ENCODE results near the gene PRKN. TPM values are rescaled to one million over a fixed set of nuclear protein-coding genes. Genes with fewer than 3 reads are reported as not detected.

Gene PRKN
- total and polyA plus RNA-seq, 9 of the 15 experiments (the other 6 are each of a cell fraction or from before 2014, with no cell fraction given) = 0.03 to 0.96 (median 0.15) TPM; not detected in 2

DNA sequence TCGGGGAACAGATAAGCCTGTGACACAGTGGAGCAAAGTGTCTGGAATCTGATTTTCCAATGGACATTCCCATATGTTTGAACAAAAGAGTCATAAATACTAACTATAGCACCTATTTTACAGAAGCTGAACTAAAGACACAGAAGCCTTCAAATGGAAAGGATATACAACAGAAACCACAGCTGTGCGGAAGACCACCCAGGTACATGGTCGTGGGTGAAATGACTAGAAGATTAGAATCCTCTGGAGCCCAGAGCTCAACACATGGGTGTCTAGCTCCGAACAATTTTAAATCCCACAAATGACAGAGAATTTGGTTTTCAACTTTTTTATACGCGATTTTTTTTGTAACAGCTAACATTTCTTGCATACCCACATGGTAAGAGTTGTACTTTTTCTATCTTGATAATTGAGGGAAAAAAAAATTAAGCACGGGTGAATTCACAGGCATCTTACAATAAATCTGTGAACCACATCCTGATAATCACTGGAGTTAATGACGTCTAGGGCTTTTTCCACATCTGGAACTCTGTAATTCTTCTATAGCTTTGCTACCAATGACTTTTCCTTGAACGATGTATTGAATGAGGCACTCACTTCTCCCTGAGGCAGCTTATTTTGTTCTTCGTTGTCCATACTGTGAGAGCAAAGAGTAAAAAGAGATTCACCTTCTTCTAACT lies 1182.6 kb downstream of the PRKN start (continued):
- TF ChIP-seq IFI16 (CRISPR knock-in tag; IDR thresholded peaks at IDR 0.05) (no peak), GATAD2B (IDR thresholded peaks at IDR 0.05; ENCODE audit: borderline replicate concordance) (no peak), KLF13 (tag; IDR thresholded peaks at IDR 0.05; ENCODE audit: borderline replicate concordance, low read depth) (no peak)

DNA sequence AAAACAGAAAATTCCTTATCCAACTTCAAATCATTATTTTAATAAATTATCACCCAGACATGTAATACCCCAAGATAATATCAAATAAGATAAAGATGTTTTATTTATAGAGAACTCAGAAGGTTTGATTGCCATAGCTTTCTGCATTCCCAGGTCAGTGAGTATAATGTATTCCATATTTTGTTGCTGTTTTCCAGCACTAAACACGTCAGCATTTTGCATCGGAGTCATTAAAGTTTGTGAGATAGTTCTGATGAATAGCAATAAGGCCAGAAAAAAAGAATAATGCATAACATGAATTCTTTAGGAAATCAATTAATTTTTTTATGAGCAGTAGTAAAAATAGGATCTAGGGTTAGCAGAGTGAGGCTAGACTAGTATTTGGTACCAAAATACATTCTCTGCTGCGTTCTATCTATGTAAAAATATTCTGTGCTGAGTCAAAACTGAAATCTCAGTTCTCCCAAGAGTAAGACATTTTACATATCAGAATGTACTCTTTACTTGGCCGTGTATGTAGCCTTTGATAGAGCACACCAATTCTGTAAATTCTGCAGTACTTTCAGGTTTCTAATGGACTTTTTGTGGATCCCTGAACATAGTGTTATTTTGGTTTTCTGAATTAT lies 1183.8 kb downstream of the PRKN start:
- POLR2A ChIA-PET = no interaction called here
- FAIRE-seq (no peak), DNase-seq (ENCODE audit: extremely low read depth in 1 of 4, low spot score in 3 of 4) (no peak), ATAC-seq (no peak)
- Histone ChIP-seq H4K20me1 (replicated peaks; ENCODE audit: control insufficient read depth, insufficient read depth, low read length) (no peaks in the 10 kb centered on the region), H3K79me2 (ENCODE audit: control insufficient read depth, insufficient read depth, low read length) (no peaks in the 10 kb centered on the region), H3K4me1 (replicated peaks in 1 of 2; ENCODE audit: control insufficient read depth in 2 of 2, insufficient read depth in 2 of 2, low read length in 2 of 2) (no peaks in the 10 kb centered on the region), H3K9ac (ENCODE audit: insufficient read depth in 1 of 2, low read depth in 2 of 2, low read length in 2 of 2) (no peak overlapping the region), H3K36me3 (ENCODE audit: control insufficient read depth, insufficient read depth, low read length) (no peaks in the 10 kb centered on the region), H3K4me3 (no peak overlapping the region), H3K4me2 (ENCODE audit: insufficient read depth, low read length) (no peak overlapping the region), H3K27ac (ENCODE audit: extremely low read depth, low read depth, low read length) (no peak overlapping the region), H3K9me3 (replicated peaks; ENCODE audit: control insufficient read depth, insufficient read depth, low read depth, low read length) (no peaks in the 10 kb centered on the region), H3K9me1 (ENCODE audit: control insufficient read depth, insufficient read depth, low read length) (no peaks in the 10 kb centered on the region), H2AFZ (ENCODE audit: low read depth, low read length) (no peak overlapping the region), H3K27me3 (ENCODE audit: control insufficient read depth in 2 of 2, insufficient read depth in 2 of 2, low read length in 2 of 2) (no peaks in the 10 kb centered on the region)
- TF ChIP-seq ZNF12 (CRISPR knock-in tag; IDR thresholded peaks at IDR 0.05) = no peak
- no peak for TF ChIP-seq PRPF4 (IDR thresholded peaks at IDR 0.05; ENCODE audit: insufficient read depth, low read depth, low read length, poor library complexity, severe bottlenecking)
- TF ChIP-seq, protein P1, sequence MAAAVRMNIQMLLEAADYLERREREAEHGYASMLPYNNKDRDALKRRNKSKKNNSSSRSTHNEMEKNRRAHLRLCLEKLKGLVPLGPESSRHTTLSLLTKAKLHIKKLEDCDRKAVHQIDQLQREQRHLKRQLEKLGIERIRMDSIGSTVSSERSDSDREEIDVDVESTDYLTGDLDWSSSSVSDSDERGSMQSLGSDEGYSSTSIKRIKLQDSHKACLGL (CRISPR knock-in tag; IDR thresholded peaks at IDR 0.05; ENCODE audit: borderline replicate concordance, poor library complexity, severe bottlenecking) = no peak
- TF ChIP-seq ZNF780A (CRISPR knock-in tag; IDR thresholded peaks at IDR 0.05) = no peak
- no peak for TF ChIP-seq CAMTA2 (CRISPR knock-in tag; conservative IDR thresholded peaks at IDR 0.05)
- TF ChIP-seq NCOA2 (IDR thresholded peaks at IDR 0.05; ENCODE audit: partially characterized antibody in 2 of 2) = no peak
- TF ChIP-seq RBM22 (IDR thresholded peaks at IDR 0.05; ENCODE audit: low read depth, low read length, poor library complexity, severe bottlenecking) = no peak
- no peak for TF ChIP-seq RBM25 (IDR thresholded peaks at IDR 0.05; ENCODE audit: low read depth, low read length, severe bottlenecking)
- no peak for TF ChIP-seq MAFG (tag; conservative IDR thresholded peaks at IDR 0.05)
- no peak for TF ChIP-seq ZNF263 (CRISPR knock-in tag; IDR thresholded peaks at IDR 0.05; ENCODE audit: borderline replicate concordance)
- TF ChIP-seq ZNF316 (IDR thresholded peaks at IDR 0.05) = no peak
- no peak for TF ChIP-seq ETV5 (CRISPR knock-in tag; IDR thresholded peaks at IDR 0.05; ENCODE audit: low read depth)
- TF ChIP-seq ZNF644 (tag; IDR thresholded peaks at IDR 0.05; ENCODE audit: low read depth) = no peak
- TF ChIP-seq ZNF408 (CRISPR knock-in tag; IDR thresholded peaks at IDR 0.05; ENCODE audit: low read depth) = no peak
- no peak for TF ChIP-seq TAF7 (tag; IDR thresholded peaks at IDR 0.05)
- CTCF ChIA-PET (ENCODE audit: low intra/inter-chr PET ratio) = no interaction called here
- under 1% methylated on average over 4 of the region's 4 CpGs for WGBS (ENCODE audit: insufficient coverage, low coverage, missing lambda C conversion rate)
- in situ Hi-C loops (cut with MboI) = no loop called here
- intact Hi-C loops (cut with micrococcal nuclease) = no loop called here
- BruUV-seq (replicated peaks) = no TSS peak
